NCI-H748 (cell line): ENCODE data around the gene CEPT1.

ENCODE experiments used
- DNase-seq: peaks from one replicate; lab custom pipeline; 2025; ENCODE audit not compliant: unreplicated experiment; lab: John Stamatoyannopoulos, UW

Gene CEPT1

GRCh38 chr1:111192074-111192473 lies 52.1 kb downstream of the CEPT1 start:
- no peak for DNase-seq

GRCh38 chr1:111192658-111193519 lies 52.9 kb downstream of the CEPT1 start:
- DNase-seq: no peak

- no peak for DNase-seq
Measured at GRCh38 chr1:111193712-111194480, 53.9 kb downstream of the CEPT1 start.

- DNase-seq: no peak
Measured at GRCh38 chr1:111195002-111195684, 55.1 kb downstream of the CEPT1 start.

GRCh38 chr1:111196213-111196612 lies 56.2 kb downstream of the CEPT1 start:
- DNase-seq: no peak

- no peak for DNase-seq
Measured at GRCh38 chr1:111197598-111198284, 57.7 kb downstream of the CEPT1 start.

- no peak for DNase-seq
Measured at GRCh38 chr1:111198836-111199235, 58.8 kb downstream of the CEPT1 start.

- DNase-seq: no peak
Measured at GRCh38 chr1:111199329-111199728, 59.3 kb downstream of the CEPT1 start.

- no peak for DNase-seq
Measured at GRCh38 chr1:111199881-111200801, 60.1 kb downstream of the CEPT1 start, which contains the start of gene DENND2D. Gene DENND2D, minus strand, starts transcription at chr1:111200646. Its CDS starts 187 bp downstream, at chr1:111200459.

GRCh38 chr1:111200802-111201161 lies 60.8 kb downstream of the CEPT1 start:
- DNase-seq: no peak

GRCh38 chr1:111201275-111202090 lies 61.5 kb downstream of the CEPT1 start:
- DNase-seq: no peak

- no peak for DNase-seq
Measured at GRCh38 chr1:111202366-111202706, 62.3 kb downstream of the CEPT1 start.

- no peak for DNase-seq
Measured at GRCh38 chr1:111202707-111203623, 62.9 kb downstream of the CEPT1 start.

- peak; percentile 58 for DNase-seq
Measured at GRCh38 chr1:111203681-111204200, 63.7 kb downstream of the CEPT1 start.

GRCh38 chr1:111204201-111204982 lies 64.4 kb downstream of the CEPT1 start:
- DNase-seq: peak; percentile 55

GRCh38 chr1:111204983-111205713 lies 65.1 kb downstream of the CEPT1 start:
- no peak for DNase-seq

GRCh38 chr1:111205714-111206050 lies 65.7 kb downstream of the CEPT1 start:
- DNase-seq: no peak
